Fibroblast of mammary gland (primary cell): ENCODE data around the gene CGB7.
A peak's percentile ranks its signal among the peaks of the same experiment; 100 is the strongest.

ENCODE experiments used
- DNase-seq: peaks from one replicate; pipeline ENCODE4 v3.0.0-alpha.2; 2010; ENCODE audit warnings: low read depth
- H3K4me3 ChIP-seq: 2 replicates; pipeline ENCODE4 v1.5.1; 2011; ENCODE audit warnings: low read depth, mild to moderate bottlenecking, low read length, moderate library complexity; ENCODE audit not compliant: control insufficient read depth
- CTCF ChIP-seq: conservative IDR thresholded peaks from 2 replicates; pipeline ENCODE4 v1.5.1; 2011; ENCODE audit warnings: low read depth, low read length, inconsistent platforms; ENCODE audit not compliant: control insufficient read depth, insufficient read depth

The CGB7 gene

DNA sequence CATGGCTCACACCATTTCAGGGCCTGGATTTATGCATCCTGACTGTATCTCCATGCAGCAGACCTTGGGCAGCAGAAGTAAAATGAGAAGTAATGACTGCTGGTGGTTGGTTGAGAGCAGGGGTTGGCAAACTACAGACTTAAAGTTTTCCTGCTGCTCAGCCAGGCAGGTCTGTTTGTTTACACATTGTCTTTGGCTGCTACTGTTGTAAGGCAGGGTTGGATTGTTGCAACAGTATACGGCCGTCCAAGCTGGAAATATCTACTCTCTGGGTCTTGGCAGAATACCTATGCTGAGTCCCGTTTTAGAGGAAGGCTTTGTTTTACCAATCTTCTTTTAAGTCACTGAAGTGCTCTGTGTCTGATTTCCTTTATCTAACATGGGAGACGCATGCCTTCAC, 41.2 kb upstream of the CGB7 start:
- H3K4me3 ChIP-seq: no peak overlapping the region
- no peak for TF ChIP-seq CTCF

GRCh38 chr19:49097453-49098288, 40.1 kb upstream of the CGB7 start:
- H3K4me3 ChIP-seq: no peak overlapping the region
- TF ChIP-seq CTCF: peak; percentile 99
- DNase-seq: peak; percentile 70

More for the DNA sequence above, 41.2 kb upstream of the CGB7 start:
- no peak for DNase-seq

DNA sequence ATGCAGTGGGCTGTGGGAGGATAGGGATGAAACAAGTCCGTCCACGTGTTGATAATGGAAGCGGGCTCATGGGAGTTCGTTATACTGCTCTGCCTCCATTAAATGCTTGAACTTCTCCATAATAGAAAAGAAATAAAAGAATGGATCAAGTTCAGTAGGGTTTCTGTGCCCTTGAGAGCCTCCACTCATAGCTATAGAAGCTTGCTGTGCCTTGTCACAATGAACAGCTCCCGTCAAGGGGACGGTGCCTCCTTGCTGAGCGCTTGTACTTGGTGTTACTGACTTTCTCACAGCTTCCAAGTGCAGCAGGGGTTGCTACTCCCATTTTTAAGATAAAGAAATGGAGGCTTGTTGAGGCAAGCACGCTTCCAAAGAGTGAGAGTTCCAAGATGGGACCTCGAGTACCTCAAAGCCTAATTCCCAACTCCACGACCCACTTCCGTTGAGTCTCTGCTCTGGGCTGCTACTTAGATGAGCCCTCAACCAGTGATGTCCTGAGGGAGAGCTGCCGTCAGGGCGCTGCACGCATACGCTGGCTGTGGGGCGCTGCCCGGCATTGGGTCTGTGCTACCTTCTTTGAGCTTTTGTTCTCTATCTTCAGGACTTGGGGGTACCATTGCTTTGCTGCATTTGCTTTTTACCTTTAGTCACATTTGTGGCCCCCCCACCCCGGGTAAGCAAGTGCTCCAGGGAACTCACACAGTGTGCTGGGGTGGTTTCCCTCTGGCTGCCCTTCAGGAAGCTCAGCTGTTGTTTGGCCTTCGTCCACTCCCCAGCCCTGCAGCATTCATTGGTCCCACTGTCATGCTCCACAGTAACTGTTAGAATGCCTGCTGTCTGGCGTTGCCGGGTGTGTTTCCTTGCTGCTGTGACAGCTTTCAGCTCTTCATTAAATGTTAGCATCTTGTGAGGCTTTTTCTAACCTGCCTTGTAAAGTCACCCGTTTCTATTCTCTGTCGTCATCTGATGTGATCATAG, 37.2 kb upstream of the CGB7 start:
- TF ChIP-seq CTCF: no peak
- no peak overlapping the region for H3K4me3 ChIP-seq
- no peak for DNase-seq

GRCh38 chr19:49092686-49093085, 35.1 kb upstream of the CGB7 start:
- H3K4me3 ChIP-seq: no peak overlapping the region
- DNase-seq: no peak
- no peak for TF ChIP-seq CTCF

DNA sequence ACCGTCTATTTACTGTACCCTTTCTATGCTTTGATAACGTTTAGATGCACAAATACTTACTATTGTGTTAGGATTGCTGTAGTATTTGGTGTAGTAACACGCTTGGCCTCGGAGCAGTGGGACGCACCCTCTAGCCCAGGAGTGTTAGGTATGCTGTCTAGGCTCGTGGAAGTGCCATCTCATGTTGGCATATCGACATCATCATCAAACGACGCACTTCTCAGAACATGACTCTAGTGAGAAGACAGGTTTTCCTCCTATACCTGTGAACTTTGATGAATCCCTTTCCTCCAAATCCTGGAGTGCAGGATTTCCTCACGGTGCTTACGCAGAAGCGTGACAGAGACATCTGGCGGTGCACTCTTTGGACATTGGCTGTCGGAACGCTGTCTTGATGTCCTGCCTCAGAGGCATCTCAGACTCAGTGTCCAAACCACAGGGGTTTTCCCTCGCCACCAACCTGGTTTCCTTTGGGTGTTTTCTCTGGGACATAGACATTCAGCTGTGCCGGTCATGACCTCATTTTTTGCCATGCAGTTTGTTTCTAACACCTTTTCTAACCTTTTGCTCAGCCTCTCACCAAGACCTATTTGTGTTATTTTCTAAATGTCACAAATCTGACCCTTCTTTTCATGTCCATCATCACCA, 34.0 kb upstream of the CGB7 start:
- no peak for TF ChIP-seq CTCF
- no peak for DNase-seq
- H3K4me3 ChIP-seq: no peak overlapping the region

DNA sequence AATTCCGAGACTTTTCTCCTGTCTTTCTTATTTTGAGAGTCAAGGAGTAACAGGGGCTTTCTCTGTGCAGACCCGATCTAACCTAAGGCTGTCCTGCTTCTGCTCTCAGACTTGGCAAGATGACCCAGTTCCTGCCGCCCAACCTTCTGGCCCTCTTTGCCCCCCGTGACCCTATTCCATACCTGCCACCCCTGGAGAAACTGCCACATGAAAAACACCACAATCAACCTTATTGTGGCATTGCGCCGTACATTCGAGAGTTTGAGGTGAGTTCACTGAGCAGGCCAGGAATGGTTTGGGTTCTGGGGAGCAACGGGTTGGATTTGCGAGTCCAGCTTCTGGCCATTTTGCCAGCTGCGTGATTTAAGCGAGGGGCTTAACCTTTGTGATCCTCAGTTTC, 28.7 kb upstream of the CGB7 start:
- H3K4me3 ChIP-seq: peak overlapping the region; percentile 96

More for the DNA sequence above, 28.7 kb upstream of the CGB7 start:
- no peak for TF ChIP-seq CTCF
- no peak for DNase-seq
